Measurements from ENCODE around the gene SND1.

- no peak for TF ChIP-seq CTCF (tag by site-specific recombination; IDR thresholded peaks at IDR 0.05)
- TF ChIP-seq ZNF157 (tag by site-specific recombination; IDR thresholded peaks at IDR 0.05) = no peak
- no peak for TF ChIP-seq ELK4 (IDR thresholded peaks at IDR 0.05; ENCODE audit: borderline replicate concordance, low read depth, low read length)
- TF ChIP-seq ZNF629 (tag by site-specific recombination; IDR thresholded peaks at IDR 0.05) = no peak
Observed at GRCh38 chr7:127845522-127846214, 193.7 kb downstream of the SND1 start.
